ENCODE results near the gene ZBTB2. TPM values are rescaled to one million over a fixed set of nuclear protein-coding genes. Genes with fewer than 3 reads are reported as not detected.

The ZBTB2 gene
- polyA plus RNA-seq, 1 of the 3 experiments (the other 2 are of a cell fraction) = 6.7 TPM

- Histone ChIP-seq H3K4me1 (ENCODE audit: control insufficient read depth in 1 of 2, insufficient read depth in 2 of 2, low read depth in 1 of 2, low read length in 1 of 2) (no peaks in the 10 kb centered on the region), H3K4me2 (no peak overlapping the region)
- 99% methylated on average over 19 of the region's 52 CpGs for WGBS (ENCODE audit: low lambda C conversion rate)
Measured at GRCh38 chr6:151341476-151342195, 49.7 kb downstream of the ZBTB2 start.

GRCh38 chr6:151340219-151340978 is 51.0 kb downstream of the ZBTB2 start:
- 94% methylated on average over 15 of the region's 15 CpGs for WGBS (ENCODE audit: low lambda C conversion rate)
- Histone ChIP-seq H3K4me1 (ENCODE audit: control insufficient read depth in 1 of 2, insufficient read depth in 2 of 2, low read depth in 1 of 2, low read length in 1 of 2) (no peaks in the 10 kb centered on the region), H3K9me3 (no peaks in the 10 kb centered on the region), H3K27ac (ENCODE audit: low read depth in 2 of 2, low read length in 1 of 2) (no peak overlapping the region), H3K9me2 (no peaks in the 10 kb centered on the region), H3K4me3 (ENCODE audit: low read depth in 2 of 2, low read length in 1 of 2) (no peak overlapping the region), H3K27me3 (ENCODE audit: insufficient read depth) (no peaks in the 10 kb centered on the region), H2AFZ (ENCODE audit: low read depth) (no peak overlapping the region), H4K20me1 (ENCODE audit: insufficient read depth) (0 out of 2 replicates have a peak, but pooled peaks cover 3% of the 10 kb centered on the region), H3K36me3 (replicated peaks in 1 of 2; ENCODE audit: control insufficient read depth in 1 of 2, insufficient read depth in 2 of 2, low read length in 1 of 2) (peaks cover 4 to 9% of the 10 kb centered on the region in 2 experiments), H3K4me2 (no peak overlapping the region), H3K9ac (no peak overlapping the region), H3F3A (replicated peaks; ENCODE audit: insufficient read depth) (peaks cover 5% of the 10 kb centered on the region), H3K79me2 (ENCODE audit: insufficient read depth) (peaks cover 69% of the 10 kb centered on the region)
- CTCF ChIA-PET = interaction anchor here (1.5 kb wide), 1 partner anchor 30 kb away, joined by 3 read pairs; no protein-coding TSS in a partner anchor
- DNase-seq = no peak
- POLR2A ChIA-PET = no interaction called here
- no peak for TF ChIP-seq RCOR1 (IDR thresholded peaks at IDR 0.05; ENCODE audit: low read length)
- TF ChIP-seq SMC3 (IDR thresholded peaks at IDR 0.05; ENCODE audit: low read depth, low read length) = no peak
- no peak for TF ChIP-seq FOXM1 (IDR thresholded peaks at IDR 0.05; ENCODE audit: low read depth)
- TF ChIP-seq FOXJ3 (CRISPR knock-in tag; IDR thresholded peaks at IDR 0.05) = no peak
- no peak for TF ChIP-seq MXI1 (IDR thresholded peaks at IDR 0.05; ENCODE audit: low read depth, low read length)
- TF ChIP-seq FOSL2 (IDR thresholded peaks at IDR 0.05; ENCODE audit: borderline replicate concordance, low read depth) = no peak
- TF ChIP-seq GABPA (IDR thresholded peaks at IDR 0.05; ENCODE audit: low read depth) = no peak
- no peak for TF ChIP-seq RXRA (IDR thresholded peaks at IDR 0.05; ENCODE audit: borderline replicate concordance, low read depth)
- TF ChIP-seq GATA2 (CRISPR knock-in tag; IDR thresholded peaks at IDR 0.05) = no peak

More at GRCh38 chr6:151341476-151342195, 49.7 kb downstream of the ZBTB2 start:
- POLR2A ChIA-PET = no interaction called here
- peaks cover 4 to 9% of the 10 kb centered on the region in 2 experiments for H3K36me3 ChIP-seq (replicated peaks in 1 of 2; ENCODE audit: control insufficient read depth in 1 of 2, insufficient read depth in 2 of 2, low read length in 1 of 2)
- CTCF ChIA-PET = interaction anchor here (0.6 to 1.6 kb wide), 3 partner anchors 18 to 450 kb away, joined by 3 to 4 read pairs (median 3); no protein-coding TSS in a partner anchor
- no peak overlapping the region for H3K4me3 ChIP-seq (ENCODE audit: low read depth in 2 of 2, low read length in 1 of 2)
- no peaks in the 10 kb centered on the region for H3K9me3 ChIP-seq
- peaks cover 66% of the 10 kb centered on the region for H3K79me2 ChIP-seq (ENCODE audit: insufficient read depth)
- no peak overlapping the region for H3K9ac ChIP-seq
- H2AFZ ChIP-seq (ENCODE audit: low read depth) = no peak overlapping the region
- peaks cover 5% of the 10 kb centered on the region for H3F3A ChIP-seq (replicated peaks; ENCODE audit: insufficient read depth)
- H3K27me3 ChIP-seq (ENCODE audit: insufficient read depth) = no peaks in the 10 kb centered on the region
- no peak overlapping the region for H3K27ac ChIP-seq (ENCODE audit: low read depth in 2 of 2, low read length in 1 of 2)
- no peak for DNase-seq
- 0 out of 2 replicates have a peak, but pooled peaks cover 3% of the 10 kb centered on the region for H4K20me1 ChIP-seq (ENCODE audit: insufficient read depth)
- H3K9me2 ChIP-seq = no peaks in the 10 kb centered on the region
- TF ChIP-seq EP300 (IDR thresholded peaks at IDR 0.05; ENCODE audit: borderline replicate concordance in 1 of 2, low read depth in 1 of 2, low read length in 1 of 2) (no peak), CTCF (IDR thresholded peaks at IDR 0.05) (no peak)

Data from SK-N-SH (cell line).